ENCODE results near the gene DMAC2L.

The DMAC2L gene

DNA sequence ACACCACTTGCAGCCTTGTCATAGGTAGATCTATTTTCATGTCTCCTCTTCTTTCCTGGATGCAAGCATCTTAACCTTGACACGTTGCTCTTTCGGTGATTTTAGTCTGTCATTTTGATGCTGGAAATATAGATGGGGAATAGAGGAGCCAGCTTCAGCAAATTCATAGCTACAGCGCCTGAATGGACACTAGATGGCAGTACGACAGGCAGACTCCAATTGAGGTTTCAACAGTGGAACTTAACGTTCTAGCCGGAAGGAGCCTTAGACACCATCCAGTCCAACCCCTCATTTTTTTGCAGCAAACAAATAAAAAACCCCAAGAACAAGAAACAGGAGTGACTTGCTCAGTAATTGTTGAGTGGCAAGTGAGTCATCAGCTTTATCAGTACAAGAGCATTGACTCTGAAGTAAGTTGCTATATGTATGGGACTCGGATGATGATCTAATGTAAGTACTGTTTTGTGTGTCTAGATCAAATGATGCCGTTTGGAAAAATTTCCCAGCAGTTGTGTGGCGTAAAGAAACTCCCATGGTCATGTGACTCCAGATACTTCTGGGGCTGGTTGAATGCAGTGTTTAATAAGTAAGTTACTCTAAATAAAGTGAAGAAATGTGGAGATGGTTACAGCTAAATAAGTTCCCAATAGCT, 9.0 kb downstream of the DMAC2L start:
- peak; percentile 34 to 48 for DNase-seq (ENCODE audit: low read depth in 2 of 2, low spot score in 1 of 2)

DNA sequence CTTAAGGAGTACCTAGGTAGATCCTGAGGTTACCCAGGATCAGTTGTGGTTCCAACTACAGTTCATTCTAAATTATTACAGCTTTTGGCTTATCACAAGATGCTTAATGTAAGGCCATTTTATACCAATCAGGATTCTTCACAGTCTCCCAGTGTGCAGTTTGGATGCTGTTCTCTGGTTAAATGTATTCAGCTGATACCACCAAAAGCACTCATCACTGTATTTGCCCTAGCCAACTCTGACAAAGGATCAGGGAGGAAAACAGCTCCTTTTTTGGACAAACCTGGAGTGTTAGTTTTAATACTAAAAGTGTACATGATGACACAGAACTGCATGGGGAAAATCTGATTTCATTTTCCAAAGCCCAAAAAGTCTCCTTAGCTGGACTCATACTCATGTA, 19.5 kb downstream of the DMAC2L start:
- no peak for DNase-seq (ENCODE audit: low read depth in 2 of 2, low spot score in 1 of 2)

DNA sequence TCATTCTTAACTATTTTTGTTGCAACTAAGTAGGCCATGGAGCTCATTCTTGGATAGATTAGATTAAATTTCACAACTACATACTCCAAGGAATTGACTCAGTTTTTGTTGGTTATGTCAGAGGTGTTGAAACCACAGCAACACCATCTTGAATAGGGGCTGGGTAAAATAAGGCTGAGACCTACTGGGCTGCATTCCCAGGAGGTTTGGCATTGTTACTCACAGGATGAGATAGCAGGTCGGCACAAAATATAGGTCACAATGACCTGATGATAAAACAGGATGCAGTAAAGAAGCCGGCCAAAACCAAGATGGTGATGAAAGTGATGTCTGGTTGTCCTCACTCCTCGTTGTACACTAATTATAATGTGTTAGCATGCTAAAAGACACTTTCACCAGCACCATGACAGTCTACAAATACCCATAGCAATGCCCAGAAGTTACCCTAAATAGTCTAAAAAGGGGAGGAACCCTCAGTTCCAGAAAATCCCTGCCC, 20.9 kb downstream of the DMAC2L start:
- DNase-seq (ENCODE audit: low read depth in 2 of 2, low spot score in 1 of 2): no peak

DNA sequence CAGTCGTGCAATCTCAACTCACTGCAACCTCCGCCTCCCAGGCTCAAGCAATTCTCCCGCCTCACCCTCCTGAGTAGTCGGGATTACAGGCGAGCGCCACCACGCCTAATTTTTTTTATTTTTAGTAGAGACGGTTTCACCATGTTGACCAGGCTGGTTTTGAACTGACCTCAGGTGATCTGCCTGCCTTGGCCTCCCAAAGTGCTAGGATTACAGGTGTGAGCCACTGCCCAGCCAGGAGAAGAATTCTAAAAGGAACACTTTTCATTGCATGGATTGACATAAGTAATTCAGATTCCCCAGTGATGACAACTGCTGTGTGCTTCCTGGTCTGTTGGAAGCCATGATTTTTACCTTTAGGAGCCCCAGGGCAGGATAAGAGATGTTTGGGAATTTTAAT, 22.1 kb downstream of the DMAC2L start:
- no peak for DNase-seq (ENCODE audit: low read depth in 2 of 2, low spot score in 1 of 2)

DNA sequence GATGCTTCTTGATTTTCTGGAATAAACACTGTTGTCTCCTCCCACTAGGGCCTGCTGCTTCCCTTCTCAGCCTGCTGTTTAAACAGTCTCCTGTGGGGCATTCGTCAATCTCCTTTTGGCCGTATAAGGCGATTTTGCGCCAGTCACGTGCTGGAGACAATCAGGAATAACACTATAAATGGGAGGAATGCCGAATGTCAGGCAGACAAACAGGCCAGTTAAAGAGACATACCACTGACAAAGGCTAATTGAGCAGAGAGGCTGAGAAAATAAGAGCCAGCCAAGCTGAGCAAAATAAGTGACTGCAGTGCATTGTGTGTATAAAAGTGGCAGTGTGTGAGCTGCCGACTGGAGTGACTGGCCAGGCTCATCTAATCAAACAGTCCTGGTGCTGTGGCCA, 23.3 kb downstream of the DMAC2L start:
- DNase-seq (ENCODE audit: low read depth in 2 of 2, low spot score in 1 of 2): no peak

DNA sequence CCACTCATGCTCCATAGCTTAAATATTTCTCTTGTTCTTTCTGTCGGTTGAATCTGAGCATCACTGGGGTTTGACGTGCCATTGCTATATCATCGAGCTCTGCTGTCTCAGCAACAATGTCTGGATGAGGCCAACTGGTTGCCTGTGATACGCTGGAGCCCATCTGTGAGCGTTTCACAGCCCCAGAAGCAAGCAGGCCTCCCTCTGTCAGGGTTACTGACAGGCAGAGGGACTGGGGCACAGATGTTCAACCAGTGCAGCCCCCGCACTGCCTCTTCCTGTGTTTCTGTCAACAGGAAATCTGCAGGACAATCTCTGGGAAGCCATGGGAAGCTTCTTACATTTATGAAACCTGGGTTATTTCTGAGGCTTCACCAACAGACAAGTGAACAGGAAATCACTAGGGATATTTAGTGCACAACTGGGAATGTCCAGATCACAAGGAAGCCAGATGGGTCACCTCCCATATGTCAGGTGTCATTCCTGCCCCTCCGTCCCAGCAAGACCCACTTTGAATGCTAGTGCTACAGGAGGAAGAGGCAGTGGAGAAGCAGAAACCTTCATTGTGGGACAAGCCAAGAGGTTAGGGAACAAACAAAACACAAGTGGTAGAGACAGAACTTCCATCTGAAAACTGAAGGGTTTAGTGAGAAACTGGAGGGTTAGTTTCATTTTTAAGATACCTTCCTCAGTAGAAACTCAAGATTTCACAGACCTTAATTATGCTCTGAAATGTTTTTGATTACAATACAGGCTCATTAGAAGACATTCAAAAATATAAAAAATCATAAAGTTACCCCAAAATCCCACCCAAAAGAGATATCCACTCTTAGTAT, 24.1 kb downstream of the DMAC2L start:
- no peak for DNase-seq (ENCODE audit: low read depth in 2 of 2, low spot score in 1 of 2)

DNA sequence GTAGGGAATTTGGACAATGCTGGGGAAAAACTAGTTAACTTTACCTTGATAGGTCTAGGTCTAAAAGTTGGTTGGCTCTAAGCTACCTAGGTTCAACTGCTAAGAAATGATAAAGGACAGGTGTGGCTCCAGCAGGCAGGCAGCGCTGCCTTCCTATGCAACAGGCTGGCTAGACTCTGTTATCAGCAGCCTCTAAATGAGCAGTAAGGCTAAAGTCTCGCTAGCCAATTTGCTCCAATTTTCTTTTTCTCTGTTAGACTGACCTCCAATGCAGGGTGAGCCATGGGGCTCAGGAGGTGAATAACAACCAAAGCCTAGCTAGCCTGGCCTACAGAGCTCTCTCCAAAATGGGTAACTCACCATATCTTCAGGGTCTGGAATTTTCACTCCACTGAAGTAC, 26.5 kb downstream of the DMAC2L start:
- DNase-seq (ENCODE audit: low read depth in 2 of 2, low spot score in 1 of 2): no peak

DNA sequence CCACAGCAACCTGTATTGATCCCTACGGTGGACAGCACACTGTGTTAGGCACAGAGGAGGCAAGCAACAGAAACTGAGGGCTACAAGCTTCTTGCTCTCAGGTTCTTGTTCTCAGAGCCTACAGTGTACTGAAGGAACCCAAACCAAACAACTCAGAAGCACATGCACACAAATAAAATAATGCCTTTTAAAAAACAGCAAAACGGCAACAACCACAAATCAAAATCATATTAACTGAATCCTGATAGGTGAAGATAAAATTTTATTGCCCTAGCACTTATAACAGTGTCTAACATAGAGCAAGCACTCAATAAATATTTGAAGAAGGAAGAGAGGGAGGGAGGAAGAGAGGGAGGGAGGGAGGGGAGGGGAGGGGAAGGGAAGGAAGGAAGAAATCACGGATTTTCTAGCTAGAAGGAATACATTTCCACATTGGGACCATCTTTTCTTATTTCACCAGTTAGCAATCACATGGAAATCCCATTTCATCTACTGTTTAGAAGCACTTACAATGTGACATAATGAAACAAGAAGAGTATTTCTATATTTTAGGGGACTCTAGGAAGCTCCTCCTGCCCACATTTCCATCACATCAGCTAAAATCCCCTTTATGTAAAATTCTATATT, 27.2 kb downstream of the DMAC2L start:
- DNase-seq (ENCODE audit: low read depth in 2 of 2, low spot score in 1 of 2): no peak

DNA sequence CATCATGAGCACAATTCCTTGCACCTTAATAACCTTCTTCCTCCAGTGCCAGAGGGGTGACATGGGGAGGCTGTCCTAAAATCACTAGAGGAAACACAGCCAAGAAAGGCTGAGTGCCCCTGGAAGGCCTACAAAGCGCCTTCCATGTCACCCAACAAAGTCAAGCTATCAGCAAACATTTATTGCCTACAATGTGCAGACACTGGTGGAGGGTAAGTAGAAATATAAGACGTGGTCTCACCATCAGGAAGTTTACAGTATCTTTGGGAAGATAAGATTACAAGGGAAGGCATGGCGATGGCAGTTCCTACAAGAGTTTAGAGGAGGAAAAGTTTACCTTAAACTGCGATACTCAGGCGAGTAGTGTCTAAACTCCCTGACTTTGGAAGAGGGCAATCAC, 27.9 kb downstream of the DMAC2L start:
- no peak for DNase-seq (ENCODE audit: low read depth in 2 of 2, low spot score in 1 of 2)

DNA sequence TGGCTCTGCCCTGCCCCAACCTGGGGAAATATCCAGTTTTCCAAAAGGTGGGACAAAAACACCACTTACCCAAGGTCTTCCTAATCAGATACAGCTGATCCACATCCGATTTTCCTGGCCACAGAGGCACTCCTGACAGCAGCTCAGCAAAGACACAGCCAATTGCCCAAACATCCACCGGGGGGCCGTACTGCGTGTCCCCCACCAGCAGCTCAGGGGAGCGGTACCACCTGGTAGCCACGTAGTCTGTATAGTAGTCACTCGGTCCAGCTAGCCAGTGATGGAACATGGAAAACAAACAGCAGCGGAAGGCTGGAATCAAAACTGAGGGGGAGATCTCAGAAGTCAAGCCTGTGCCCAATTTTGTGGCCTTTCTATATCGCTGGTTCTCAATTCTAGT, 28.8 kb downstream of the DMAC2L start:
- no peak for DNase-seq (ENCODE audit: low read depth in 2 of 2, low spot score in 1 of 2)

DNA sequence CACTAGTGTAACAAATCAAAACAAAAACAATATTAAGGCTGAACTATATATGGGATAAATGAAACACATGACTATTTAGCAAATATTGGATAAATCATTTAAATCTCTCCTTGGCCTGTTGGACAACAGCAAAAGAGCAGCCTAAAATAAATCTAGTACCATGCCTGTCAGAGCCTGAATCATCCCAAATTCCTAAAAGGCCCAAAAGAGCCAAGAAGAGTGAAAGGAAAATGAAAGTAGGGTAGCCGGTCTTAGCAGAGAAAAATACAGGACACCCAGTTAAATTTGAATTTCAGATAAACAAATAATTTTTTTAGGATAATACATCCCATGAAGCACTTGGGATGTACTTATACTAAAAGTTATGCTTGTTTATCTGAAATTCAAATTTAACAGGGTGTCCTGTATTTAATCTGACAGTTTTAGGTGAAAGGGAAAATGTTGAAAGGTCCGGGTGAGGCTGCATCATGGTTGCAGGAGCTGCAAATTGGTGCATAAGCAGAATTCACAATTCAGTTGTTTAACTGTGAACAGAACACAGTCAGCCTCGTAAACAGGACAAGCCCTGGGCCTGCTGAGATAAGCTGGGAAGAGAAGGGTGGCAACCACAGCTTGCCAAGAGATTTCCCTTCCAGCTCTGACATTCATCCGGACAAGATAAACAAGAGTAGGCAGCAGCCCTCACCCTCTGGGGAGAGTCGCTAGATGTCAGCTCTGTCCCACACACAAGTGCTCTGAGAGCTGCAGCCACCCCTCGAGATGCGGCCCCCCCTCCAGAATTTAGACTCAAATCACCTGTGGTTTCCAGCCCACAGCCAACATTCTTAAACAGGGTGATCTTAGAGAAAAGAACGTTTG, 30.3 kb downstream of the DMAC2L start:
- DNase-seq (ENCODE audit: low read depth in 2 of 2, low spot score in 1 of 2): no peak

DNA sequence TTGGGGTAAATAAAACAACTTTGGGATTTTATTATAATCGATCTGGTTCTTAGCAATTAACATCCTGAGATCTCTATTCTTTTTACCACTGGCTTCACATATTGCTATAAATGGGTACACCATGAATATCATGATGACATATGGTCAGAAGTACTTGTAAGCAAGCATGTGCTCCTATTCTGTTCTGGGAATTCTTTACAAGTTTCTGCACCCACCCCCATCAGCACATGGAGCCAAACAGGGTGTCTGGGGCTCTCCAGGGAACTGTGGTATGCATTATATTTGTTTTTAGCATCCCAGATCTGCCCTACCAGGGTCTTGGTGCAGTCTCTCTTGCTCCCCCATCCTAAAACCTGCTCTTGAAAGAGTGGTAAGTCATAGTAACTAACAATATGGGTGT, 31.3 kb downstream of the DMAC2L start:
- no peak for DNase-seq (ENCODE audit: low read depth in 2 of 2, low spot score in 1 of 2)

DNA sequence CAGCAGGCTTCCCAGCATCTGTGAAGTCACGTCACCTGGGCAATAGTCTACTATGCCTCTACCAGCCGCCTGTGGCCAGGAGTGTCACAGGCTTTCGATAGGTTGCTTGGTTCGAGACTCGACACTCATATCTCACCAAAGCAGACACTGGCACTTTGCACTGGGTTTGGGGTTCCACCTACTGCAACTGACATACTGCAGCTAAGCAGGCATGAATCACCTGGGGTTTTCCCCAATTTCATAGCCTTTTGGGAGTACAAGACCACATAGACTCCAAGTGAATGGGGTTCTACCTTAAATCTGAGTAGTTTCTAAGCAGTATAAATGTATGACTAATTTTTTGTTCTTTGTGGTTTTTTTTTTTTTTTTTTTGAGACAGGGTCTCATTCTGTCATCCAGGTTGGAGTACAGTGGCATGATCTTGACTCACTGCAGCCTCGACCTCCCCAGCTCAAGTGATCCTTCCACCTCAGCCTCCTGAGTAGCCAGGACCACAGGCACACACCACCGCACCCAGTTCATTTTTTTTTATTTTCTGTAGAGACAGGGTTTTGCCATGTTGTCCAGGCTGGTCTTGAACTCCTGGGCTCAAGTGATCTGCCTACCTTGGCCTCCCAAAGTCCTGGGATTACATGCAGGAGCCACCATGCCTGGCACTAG, 32.1 kb downstream of the DMAC2L start:
- no peak for DNase-seq (ENCODE audit: low read depth in 2 of 2, low spot score in 1 of 2)

DNA sequence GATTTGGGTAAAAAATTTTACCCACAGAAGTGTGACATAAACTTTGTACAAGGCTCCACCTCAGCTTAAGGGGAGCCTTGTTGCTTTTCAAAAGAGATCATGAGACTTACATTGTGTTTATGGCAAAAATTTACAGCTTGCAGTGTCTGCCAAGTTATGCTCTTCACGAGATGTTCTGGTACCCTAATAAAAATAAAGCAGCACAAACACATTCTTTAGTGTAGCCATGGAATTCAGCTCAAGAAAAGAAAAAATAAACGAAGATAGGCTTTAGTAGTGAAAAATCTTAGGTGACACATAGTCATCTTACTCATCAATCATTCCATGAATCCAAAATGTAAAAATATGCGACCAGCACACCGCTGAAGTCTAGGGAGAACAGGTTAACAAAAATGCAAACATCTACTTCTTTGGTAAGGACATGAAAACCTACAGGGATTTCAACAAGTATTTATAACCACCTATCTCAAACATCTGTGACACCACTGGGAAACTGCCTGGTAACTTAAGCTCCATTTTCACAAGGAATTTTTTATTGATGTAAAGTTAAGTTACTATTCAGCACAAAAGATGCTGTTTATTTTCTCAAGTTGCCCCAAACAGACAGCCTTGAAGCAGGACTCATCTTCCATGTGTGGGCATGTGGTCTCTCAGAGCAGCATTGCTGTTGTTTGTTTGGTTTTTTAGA, 32.9 kb downstream of the DMAC2L start:
- DNase-seq (ENCODE audit: low read depth in 2 of 2, low spot score in 1 of 2): no peak

DNA sequence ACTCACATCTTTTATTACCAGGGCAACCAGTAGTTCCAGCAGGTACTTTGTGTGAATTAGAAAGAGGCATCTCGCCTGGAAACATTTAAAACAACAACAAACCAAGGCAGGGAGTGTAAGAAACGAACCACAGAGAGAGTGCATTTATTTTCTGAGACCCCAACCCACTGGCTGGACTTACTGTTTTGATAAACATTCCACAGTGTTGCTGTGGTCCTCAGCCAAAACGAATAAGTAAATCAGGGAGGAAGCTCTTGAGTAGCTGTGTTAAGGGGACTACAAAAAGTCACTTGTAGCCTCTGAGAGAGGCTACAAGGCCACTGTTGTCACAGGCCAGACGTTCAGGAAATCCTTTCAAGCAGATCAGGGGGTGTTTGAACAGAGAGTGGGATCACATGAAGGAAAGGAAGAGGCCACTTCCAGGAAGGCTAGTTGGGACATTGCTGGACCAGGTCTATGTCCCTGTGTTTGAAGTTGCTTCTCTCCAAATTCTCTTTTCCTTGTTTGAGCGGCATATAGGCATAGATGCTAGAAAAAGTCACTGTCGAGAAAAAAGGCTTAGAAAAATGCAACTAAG, 33.8 kb downstream of the DMAC2L start:
- DNase-seq (ENCODE audit: low read depth in 2 of 2, low spot score in 1 of 2): no peak

DNA sequence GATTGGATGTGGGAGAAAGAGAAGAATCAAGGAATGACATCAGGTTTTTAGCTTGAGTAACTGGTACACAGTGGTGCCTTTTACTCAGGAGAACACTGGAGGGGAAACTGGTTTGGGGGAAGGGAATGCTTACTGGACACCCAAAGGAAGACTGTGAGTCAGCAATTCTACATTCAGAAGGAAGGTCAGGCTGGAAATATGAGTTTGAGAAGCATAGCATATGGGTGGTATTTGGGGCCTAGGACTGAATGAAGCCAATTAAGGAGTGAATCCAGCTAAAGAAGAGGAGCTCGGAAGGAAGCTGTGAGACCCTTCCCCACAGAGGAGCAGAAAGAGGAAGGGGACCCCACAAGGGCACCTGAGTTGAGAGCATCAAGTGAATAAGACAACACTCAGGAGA, 35.4 kb downstream of the DMAC2L start:
- no peak for DNase-seq (ENCODE audit: low read depth in 2 of 2, low spot score in 1 of 2)

DNA sequence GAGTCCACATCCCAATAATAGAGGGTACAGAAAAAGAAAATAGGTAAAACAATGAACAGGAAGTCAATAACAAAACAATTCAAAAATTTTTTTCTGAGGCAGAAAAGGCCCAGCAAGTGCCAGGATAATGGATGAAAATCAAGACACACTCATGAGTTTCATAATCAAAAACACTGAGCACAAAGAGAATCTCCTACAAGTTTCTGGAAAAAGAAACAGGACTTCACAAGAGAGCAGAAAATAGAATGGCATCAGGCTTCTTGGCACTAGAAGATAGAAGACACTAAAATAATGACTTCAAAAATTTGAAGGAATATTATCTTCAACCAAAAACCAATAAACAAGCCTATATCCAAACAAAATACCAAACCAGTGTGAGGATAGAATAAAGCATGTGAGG, 36.8 kb downstream of the DMAC2L start:
- DNase-seq (ENCODE audit: low read depth in 2 of 2, low spot score in 1 of 2): no peak

DNA sequence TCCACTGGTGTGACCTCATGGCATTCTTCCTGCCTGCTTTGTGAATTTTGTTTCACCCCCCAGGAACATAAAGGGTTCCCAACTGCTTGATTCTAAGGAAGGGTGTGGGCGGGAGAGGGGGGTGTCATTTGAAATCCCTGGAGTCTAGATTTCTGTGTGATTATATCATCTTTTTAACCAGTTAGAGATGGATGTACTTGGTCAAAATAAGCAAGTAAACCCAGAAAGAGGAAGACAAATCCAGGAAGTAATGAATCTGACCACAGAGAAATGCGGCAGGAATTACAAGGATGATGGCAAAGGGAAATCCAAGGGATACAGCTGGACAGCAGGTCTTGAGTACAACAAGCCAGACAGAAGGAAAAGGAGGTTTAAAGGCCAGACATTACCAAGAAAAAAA, 38.9 kb downstream of the DMAC2L start:
- DNase-seq (ENCODE audit: low read depth in 2 of 2, low spot score in 1 of 2): no peak

DNA sequence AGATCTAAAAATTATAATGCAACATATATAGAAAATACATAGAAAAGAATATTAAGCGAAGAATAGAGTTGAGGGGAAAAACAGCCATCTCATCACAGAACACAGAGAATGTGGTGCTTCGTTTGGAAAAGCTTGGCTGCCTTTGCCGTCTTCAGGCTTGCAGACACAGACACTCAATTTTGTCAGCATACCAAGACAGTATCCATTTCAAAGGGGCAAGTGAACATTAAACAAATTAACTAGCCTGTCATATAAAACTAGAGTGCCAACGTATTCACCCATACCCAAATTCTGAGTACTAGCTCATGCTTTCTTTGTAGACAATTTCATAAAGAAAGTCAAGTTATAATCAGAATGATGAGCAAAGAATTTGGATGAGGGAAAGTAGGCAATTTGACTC, 40.5 kb downstream of the DMAC2L start:
- DNase-seq (ENCODE audit: low read depth in 2 of 2, low spot score in 1 of 2): no peak

DNA sequence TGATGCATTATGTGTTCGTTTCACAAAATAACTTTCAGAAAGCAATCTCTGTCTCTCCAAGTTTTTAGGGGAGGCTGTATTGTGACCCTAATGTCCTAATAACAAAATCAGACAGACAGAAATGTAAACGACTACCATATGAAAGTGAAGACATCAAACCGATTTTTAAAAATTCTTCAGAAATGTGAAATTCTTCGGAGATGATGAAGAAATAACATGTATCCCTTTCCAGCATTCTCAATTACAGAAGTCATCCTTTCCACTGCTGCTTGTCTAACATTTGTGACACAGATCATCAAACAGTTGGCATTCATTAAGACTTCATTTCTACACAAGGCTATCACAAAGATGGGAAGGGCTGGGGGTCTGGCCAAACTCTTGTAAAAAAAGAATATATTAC, 41.0 kb downstream of the DMAC2L start:
- no peak for DNase-seq (ENCODE audit: low read depth in 2 of 2, low spot score in 1 of 2)

Measured in stimulated activated CD8-positive, alpha-beta memory T cell treated with anti-CD3 and anti-CD28 coated beads, Interleukin-4, amount 100 ng/mL, for 1 hour (primary cell).